Activated naive CD4-positive, alpha-beta T cell treated with anti-CD3 and anti-CD28 coated beads, Interleukin-2, amount 50 U/mL, for 72 hours (primary cell): ENCODE data around the gene HYCC1. TPM values are rescaled to one million over a fixed set of nuclear protein-coding genes. Genes with fewer than 3 reads are reported as not detected.
A peak's percentile ranks its signal among the peaks of the same experiment; 100 is the strongest.
"Not testable (repeated sequence)": the region's sequence is repeated elsewhere in the genome, so short reads cannot be mapped to it uniquely, and the experiment has no call there.

Experiments
- ATAC-seq, 2 donors: fragments of 150-1000 bp; cut with Tn5 transposase; 2 replicates each; pipeline ENCODE4 v1.10.0; 2021; ENCODE audit warnings: mild to moderate bottlenecking in 2 of 2, moderate library complexity in 2 of 2
- DNase-seq, 2 donors: peaks; one replicate each; pipeline ENCODE4 v3.0.0; 2021 to 2022; ENCODE audit warnings: low spot score in 2 of 2
- H3K27ac Mint-ChIP-seq, 2 donors: one replicate each; pipeline ENCODE4 v1.8.0; 2022; ENCODE audit warnings: mild to moderate bottlenecking in 2 of 2, mixed read lengths in 2 of 2
- H3K36me3 Mint-ChIP-seq, 2 donors: one replicate each; pipeline ENCODE4 v1.8.0; 2022; ENCODE audit warnings: mixed read lengths in 2 of 2
- H3K9me3 Mint-ChIP-seq, 2 donors: one replicate each; pipeline ENCODE4 v1.8.0; 2022; ENCODE audit warnings: mixed read lengths in 2 of 2
- total RNA-seq, 2 donors: library from RNA; stranded (reverse); gene quantifications; one replicate each; pipeline ENCODE4 v1.2.3, GENCODE V29; 2022

The HYCC1 gene
- 10 to 100 TPM; 17.6 to 18.3 TPM for total RNA-seq

GRCh38 chr7:23013715-23014649 lies at the start of gene HYCC1:
Gene HYCC1, minus strand, starts transcription at chr7:23014130. Its CDS starts 23,019 bp downstream, at chr7:22991111.
- peak; percentile 99 for ATAC-seq
- H3K36me3 Mint-ChIP-seq: no peaks in the 10 kb centered on the region

GRCh38 chr7:23062452-23062851 lies 48.5 kb upstream of the HYCC1 start:
- Mint-ChIP-seq H3K27ac (no peak overlapping the region), H3K9me3 (no peaks in the 10 kb centered on the region), H3K36me3 (no peaks in the 10 kb centered on the region)
- DNase-seq (no peak), ATAC-seq (no peak)

More at GRCh38 chr7:23013715-23014649, at the start of gene HYCC1:
- DNase-seq: peak; percentile 98 to 99
- H3K27ac Mint-ChIP-seq: peak within 1 kb of the TSS in 1 of 2 donors; percentile 84
- peaks cover 0 to 6% of the 10 kb centered on the region in 2 donors for H3K9me3 Mint-ChIP-seq

GRCh38 chr7:23061327-23061726 lies 47.4 kb upstream of the HYCC1 start:
- H3K27ac Mint-ChIP-seq: no peak overlapping the region

GRCh38 chr7:23058408-23059096 lies 44.6 kb upstream of the HYCC1 start:
- Mint-ChIP-seq H3K27ac (no peak overlapping the region), H3K36me3 (no peaks in the 10 kb centered on the region), H3K9me3 (no peaks in the 10 kb centered on the region)
- ATAC-seq (no peak), DNase-seq (no peak)

More at GRCh38 chr7:23061327-23061726, 47.4 kb upstream of the HYCC1 start:
- ATAC-seq (no peak), DNase-seq (no peak)
- Mint-ChIP-seq H3K9me3 (no peaks in the 10 kb centered on the region), H3K36me3 (no peaks in the 10 kb centered on the region)

- no peaks in the 10 kb centered on the region for H3K36me3 Mint-ChIP-seq
- peak; percentile 89 to 97 for ATAC-seq
These were observed 41.8 kb upstream of the HYCC1 start for GRCh38 chr7:23055582-23056178.

GRCh38 chr7:23051124-23051485 lies 37.2 kb upstream of the HYCC1 start:
- peak overlapping the region in 1 of 2 donors; percentile 79 for H3K27ac Mint-ChIP-seq
- DNase-seq, H3K36me3 Mint-ChIP-seq, ATAC-seq, H3K9me3 Mint-ChIP-seq: not testable (repeated sequence)

More at GRCh38 chr7:23055582-23056178, 41.8 kb upstream of the HYCC1 start:
- peak in 1 of 2 donors; percentile 51 for DNase-seq
- H3K27ac Mint-ChIP-seq: no peak overlapping the region
- no peaks in the 10 kb centered on the region for H3K9me3 Mint-ChIP-seq

GRCh38 chr7:23046336-23046735 lies 32.4 kb upstream of the HYCC1 start:
- not testable (repeated sequence) for ATAC-seq, H3K36me3 Mint-ChIP-seq, H3K9me3 Mint-ChIP-seq, H3K27ac Mint-ChIP-seq, DNase-seq

- DNase-seq, ATAC-seq, H3K27ac Mint-ChIP-seq, H3K36me3 Mint-ChIP-seq, H3K9me3 Mint-ChIP-seq: not testable (repeated sequence)
These were observed 31.2 kb upstream of the HYCC1 start for GRCh38 chr7:23045086-23045485.

- Mint-ChIP-seq H3K36me3 (peaks cover 0 to 6% of the 10 kb centered on the region in 2 donors), H3K27ac (no peak overlapping the region), H3K9me3 (no peaks in the 10 kb centered on the region)
- no peak for DNase-seq
- ATAC-seq: no peak
These were observed 30.7 kb upstream of the HYCC1 start for GRCh38 chr7:23044581-23044980.

- no peaks in the 10 kb centered on the region for H3K9me3 Mint-ChIP-seq
- H3K27ac Mint-ChIP-seq: no peak overlapping the region
- ATAC-seq (peak in 1 of 2 donors; percentile 70), DNase-seq (no peak)
- peaks cover 0 to 6% of the 10 kb centered on the region in 2 donors for H3K36me3 Mint-ChIP-seq
These were observed 29.5 kb upstream of the HYCC1 start for GRCh38 chr7:23043441-23043840.

- not testable (repeated sequence) for H3K36me3 Mint-ChIP-seq, ATAC-seq, H3K27ac Mint-ChIP-seq, DNase-seq, H3K9me3 Mint-ChIP-seq
These were observed 25.7 kb upstream of the HYCC1 start for GRCh38 chr7:23039674-23040073.

GRCh38 chr7:23035542-23036371 lies 21.8 kb upstream of the HYCC1 start:
- not testable (repeated sequence) for H3K36me3 Mint-ChIP-seq, ATAC-seq, DNase-seq, H3K9me3 Mint-ChIP-seq, H3K27ac Mint-ChIP-seq

- ATAC-seq: no peak
- Mint-ChIP-seq H3K9me3 (no peaks in the 10 kb centered on the region), H3K27ac (no peak overlapping the region), H3K36me3 (no peaks in the 10 kb centered on the region)
- no peak for DNase-seq
These were observed 13.3 kb upstream of the HYCC1 start for GRCh38 chr7:23027261-23027660.

- DNase-seq: no peak
- H3K27ac Mint-ChIP-seq: no peak overlapping the region
- H3K36me3 Mint-ChIP-seq: no peaks in the 10 kb centered on the region
- ATAC-seq: no peak
- no peaks in the 10 kb centered on the region for H3K9me3 Mint-ChIP-seq
These were observed 12.2 kb upstream of the HYCC1 start for GRCh38 chr7:23026164-23026563.

GRCh38 chr7:23024454-23024853 lies 10.5 kb upstream of the HYCC1 start:
- Mint-ChIP-seq H3K9me3 (no peaks in the 10 kb centered on the region), H3K27ac (no peak overlapping the region), H3K36me3 (peaks cover 0 to 4% of the 10 kb centered on the region in 2 donors)
- DNase-seq (no peak), ATAC-seq (no peak)

- ATAC-seq (no peak), DNase-seq (no peak)
- no peak overlapping the region for H3K27ac Mint-ChIP-seq
- H3K9me3 Mint-ChIP-seq: no peaks in the 10 kb centered on the region
- peaks cover 0 to 4% of the 10 kb centered on the region in 2 donors for H3K36me3 Mint-ChIP-seq
These were observed 8.9 kb upstream of the HYCC1 start for GRCh38 chr7:23022851-23023250.
